K562 (cell line): ENCODE measurements around the gene IFNK. TPM values are rescaled to one million over a fixed set of nuclear protein-coding genes. Genes with fewer than 3 reads are reported as not detected.

ENCODE experiments used
- CEBPB ChIP-seq: fragments of 450-650 bp; IDR thresholded peaks from 2 replicates; pipeline ENCODE4 v1.6.1; 2016; ENCODE audit warnings: missing genetic modification characterization, missing compliant biosample characterization
- EGR1 ChIP-seq: fragments of 450-650 bp; conservative IDR thresholded peaks from 2 replicates; pipeline ENCODE4 v1.6.1; 2017; ENCODE audit warnings: mild to moderate bottlenecking
- MYC ChIP-seq, 2 experiments: fragments of 250-450 bp in 1 of 2; sonication (Bioruptor Pico) in 1 of 2; IDR thresholded peaks; 2 replicates each; pipeline versions ENCODE4 v1.5.1 to v1.6.1; 2012 to 2021; ENCODE audit warnings: low read depth in 2 of 2, borderline replicate concordance in 1 of 2, improper control_type of control experiment in 1 of 2, low read length in 1 of 2, mild to moderate bottlenecking in 1 of 2, moderate library complexity in 1 of 2
- NKRF ChIP-seq: fragments of 450-650 bp; IDR thresholded peaks from 2 replicates; pipeline ENCODE4 v1.6.1; 2016; ENCODE audit warnings: borderline replicate concordance
- PHF8 ChIP-seq: fragments of 200-600 bp; sonication (generic); IDR thresholded peaks from 2 replicates; pipeline ENCODE4 v1.6.1; 2012; ENCODE audit warnings: mixed run types, mild to moderate bottlenecking, inconsistent platforms, low read length, moderate library complexity, borderline replicate concordance
- POLR2A ChIP-seq: fragments of 450-650 bp; conservative IDR thresholded peaks from 2 replicates; pipeline ENCODE4 v1.6.1; 2016
- SP1 ChIP-seq: sonication (generic); formaldehyde crosslinking; IDR thresholded peaks from 2 replicates; pipeline ENCODE4 v1.8.1; 2022; ENCODE audit warnings: mild to moderate bottlenecking, missing genetic modification reagents
- TARDBP ChIP-seq: fragments of 450-650 bp; IDR thresholded peaks from 2 replicates; pipeline ENCODE4 v1.6.1; 2016
- TEAD2 ChIP-seq: fragments of 450-650 bp; IDR thresholded peaks from 2 replicates; pipeline ENCODE4 v1.6.1; 2016; ENCODE audit warnings: missing genetic modification characterization, control low read depth, missing compliant biosample characterization
- TFAP4 ChIP-seq: sonication (generic); formaldehyde crosslinking; IDR thresholded peaks from 2 replicates; pipeline ENCODE4 v1.8.0; 2022; ENCODE audit warnings: missing genetic modification reagents, mild to moderate bottlenecking, moderate library complexity, borderline replicate concordance
- XRCC4 ChIP-seq: IDR thresholded peaks from one replicate; pipeline ENCODE4 v1.6.1; 2011; ENCODE audit not compliant: insufficient read depth, insufficient read length; ENCODE audit errors: extremely low read depth
- ZFP36 ChIP-seq: fragments of 150-350 bp; IDR thresholded peaks from 2 replicates; pipeline ENCODE4 v1.6.1; 2018; ENCODE audit warnings: low read length, low read depth; ENCODE audit not compliant: partially characterized antibody
- ZFX ChIP-seq: sonication (generic); formaldehyde crosslinking; IDR thresholded peaks from 2 replicates; pipeline ENCODE4 v1.8.0; 2022; ENCODE audit warnings: mild to moderate bottlenecking, missing genetic modification reagents, moderate library complexity
- ZNF184 ChIP-seq: sonication (generic); formaldehyde crosslinking; IDR thresholded peaks from 2 replicates; pipeline ENCODE4 v1.5.0; 2020; ENCODE audit warnings: missing genetic modification reagents
- polyA plus RNA-seq, 8 experiments: library from polyadenylated mRNA; depleted of rRNA in 4 of 8; stranded (reverse) in 5 of 8; unstranded in 3 of 8; fragments of >200 nt; fragmentation: Nextera tagmentation in 2 of 8; fragmentation: Illumina TruSeq in 1 of 8; extraction: Ambion mirVana in 2 of 8; extraction: Trizol in 1 of 8; gene quantifications; 2 replicates each; pipeline versions ENCODE4 v1.2.1 to v1.2.3, GENCODE V29; 2011 to 2014; ENCODE audit warnings: inconsistent platforms in 1 of 8, missing spikeins in 1 of 8
- total RNA-seq, 7 experiments: library from RNA; depleted of rRNA in 6 of 7; stranded (reverse); fragments of >200 nt in 6 of 7; fragmentation: Illumina TruSeq in 2 of 7; extraction: Trizol in 2 of 7; gene quantifications; 2 replicates each; pipeline versions ENCODE4 v1.2.1 to v1.2.3, GENCODE V29; 2011 to 2021; ENCODE audit warnings: low replicate concordance in 1 of 7
- TF ChIP-seq, protein P1 (sequence below): IDR thresholded peaks from 2 replicates; pipeline ENCODE4 v1.6.1; 2016; ENCODE audit warnings: missing genetic modification characterization, missing compliant biosample characterization
- TF ChIP-seq, protein P2 (sequence below): sonication (generic); formaldehyde crosslinking; IDR thresholded peaks from 2 replicates; pipeline ENCODE4 v1.8.1; 2023; ENCODE audit warnings: mild to moderate bottlenecking, missing genetic modification reagents
- TF ChIP-seq, protein P3 (sequence below): fragments of 450-650 bp; IDR thresholded peaks from 2 replicates; pipeline ENCODE4 v1.6.1; 2016
- TF ChIP-seq, protein P4 (sequence below): fragments of 450-650 bp; IDR thresholded peaks from 2 replicates; pipeline ENCODE4 v1.6.1; 2014; ENCODE audit warnings: low read depth, mild to moderate bottlenecking, moderate library complexity, borderline replicate concordance

The IFNK gene
- total and polyA plus RNA-seq, 9 of the 15 experiments (the other 6 are each of a cell fraction or from before 2014, with no cell fraction given) = 0.11 TPM; not detected in 8

- TF ChIP-seq TARDBP = peak; percentile 84; the same call in 1 of the 2 replicates
- peak; percentile 48; the same call in 1 of the 2 replicates for TF ChIP-seq MYC (IDR thresholded peaks at IDR 0.05; ENCODE audit: low read depth, low read length)
- no peak for TF ChIP-seq MYC (CRISPR knock-in tag; IDR thresholded peaks at IDR 0.05; ENCODE audit: borderline replicate concordance, low read depth)
- peak; percentile 36; the same call in 1 of the 2 replicates for TF ChIP-seq TFAP4 (CRISPR knock-in tag)
- TF ChIP-seq PHF8 = peak; percentile 36; the same call in 1 of the 2 replicates
- TF ChIP-seq, protein P1, sequence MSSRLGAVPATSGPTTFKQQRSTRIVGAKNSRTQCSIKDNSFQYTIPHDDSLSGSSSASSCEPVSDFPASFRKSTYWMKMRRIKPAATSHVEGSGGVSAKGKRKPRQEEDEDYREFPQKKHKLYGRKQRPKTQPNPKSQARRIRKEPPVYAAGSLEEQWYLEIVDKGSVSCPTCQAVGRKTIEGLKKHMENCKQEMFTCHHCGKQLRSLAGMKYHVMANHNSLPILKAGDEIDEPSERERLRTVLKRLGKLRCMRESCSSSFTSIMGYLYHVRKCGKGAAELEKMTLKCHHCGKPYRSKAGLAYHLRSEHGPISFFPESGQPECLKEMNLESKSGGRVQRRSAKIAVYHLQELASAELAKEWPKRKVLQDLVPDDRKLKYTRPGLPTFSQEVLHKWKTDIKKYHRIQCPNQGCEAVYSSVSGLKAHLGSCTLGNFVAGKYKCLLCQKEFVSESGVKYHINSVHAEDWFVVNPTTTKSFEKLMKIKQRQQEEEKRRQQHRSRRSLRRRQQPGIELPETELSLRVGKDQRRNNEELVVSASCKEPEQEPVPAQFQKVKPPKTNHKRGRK = no peak
- TF ChIP-seq, protein P2, sequence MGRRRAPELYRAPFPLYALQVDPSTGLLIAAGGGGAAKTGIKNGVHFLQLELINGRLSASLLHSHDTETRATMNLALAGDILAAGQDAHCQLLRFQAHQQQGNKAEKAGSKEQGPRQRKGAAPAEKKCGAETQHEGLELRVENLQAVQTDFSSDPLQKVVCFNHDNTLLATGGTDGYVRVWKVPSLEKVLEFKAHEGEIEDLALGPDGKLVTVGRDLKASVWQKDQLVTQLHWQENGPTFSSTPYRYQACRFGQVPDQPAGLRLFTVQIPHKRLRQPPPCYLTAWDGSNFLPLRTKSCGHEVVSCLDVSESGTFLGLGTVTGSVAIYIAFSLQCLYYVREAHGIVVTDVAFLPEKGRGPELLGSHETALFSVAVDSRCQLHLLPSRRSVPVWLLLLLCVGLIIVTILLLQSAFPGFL (CRISPR knock-in tag) = no peak
- no peak for TF ChIP-seq TEAD2
- TF ChIP-seq SP1 = peak; percentile 59; the same call in 1 of the 2 replicates
- no peak for TF ChIP-seq NKRF
- peak; percentile 74 for TF ChIP-seq CEBPB (tag)
- no peak for TF ChIP-seq XRCC4
- TF ChIP-seq ZNF184 (CRISPR knock-in tag) = no peak
- peak; percentile 58 for TF ChIP-seq POLR2A
- TF ChIP-seq ZFP36 = no peak
- TF ChIP-seq, protein P3, sequence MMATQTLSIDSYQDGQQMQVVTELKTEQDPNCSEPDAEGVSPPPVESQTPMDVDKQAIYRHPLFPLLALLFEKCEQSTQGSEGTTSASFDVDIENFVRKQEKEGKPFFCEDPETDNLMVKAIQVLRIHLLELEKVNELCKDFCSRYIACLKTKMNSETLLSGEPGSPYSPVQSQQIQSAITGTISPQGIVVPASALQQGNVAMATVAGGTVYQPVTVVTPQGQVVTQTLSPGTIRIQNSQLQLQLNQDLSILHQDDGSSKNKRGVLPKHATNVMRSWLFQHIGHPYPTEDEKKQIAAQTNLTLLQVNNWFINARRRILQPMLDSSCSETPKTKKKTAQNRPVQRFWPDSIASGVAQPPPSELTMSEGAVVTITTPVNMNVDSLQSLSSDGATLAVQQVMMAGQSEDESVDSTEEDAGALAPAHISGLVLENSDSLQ = peak; percentile 71
- TF ChIP-seq ZFX (CRISPR knock-in tag) = no peak
- TF ChIP-seq, protein P4, sequence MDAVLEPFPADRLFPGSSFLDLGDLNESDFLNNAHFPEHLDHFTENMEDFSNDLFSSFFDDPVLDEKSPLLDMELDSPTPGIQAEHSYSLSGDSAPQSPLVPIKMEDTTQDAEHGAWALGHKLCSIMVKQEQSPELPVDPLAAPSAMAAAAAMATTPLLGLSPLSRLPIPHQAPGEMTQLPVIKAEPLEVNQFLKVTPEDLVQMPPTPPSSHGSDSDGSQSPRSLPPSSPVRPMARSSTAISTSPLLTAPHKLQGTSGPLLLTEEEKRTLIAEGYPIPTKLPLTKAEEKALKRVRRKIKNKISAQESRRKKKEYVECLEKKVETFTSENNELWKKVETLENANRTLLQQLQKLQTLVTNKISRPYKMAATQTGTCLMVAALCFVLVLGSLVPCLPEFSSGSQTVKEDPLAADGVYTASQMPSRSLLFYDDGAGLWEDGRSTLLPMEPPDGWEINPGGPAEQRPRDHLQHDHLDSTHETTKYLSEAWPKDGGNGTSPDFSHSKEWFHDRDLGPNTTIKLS = peak; percentile 54; the same call in 1 of the 2 replicates
- TF ChIP-seq EGR1 = peak; percentile 90
Measured at GRCh38 chr9:27573634-27574590, 49.8 kb downstream of the IFNK start (continued).
